Suprapubic skin (tissue), 4 donors: ENCODE data around the gene EBNA1BP2. TPM values are rescaled to one million over a fixed set of nuclear protein-coding genes. Genes with fewer than 3 reads are reported as not detected.

Experiments used
- DNase-seq, 2 donors: peaks; one replicate each; pipeline ENCODE4 v3.0.0-alpha.2; 2019; ENCODE audit warnings: low spot score in 2 of 2
- H3K27ac ChIP-seq: fragments of 200-600 bp; sonication (generic); one replicate; pipeline ENCODE4 v1.5.1; 2019
- H3K27me3 ChIP-seq: fragments of 200-600 bp; sonication (generic); one replicate; pipeline ENCODE4 v1.5.1; 2019
- H3K36me3 ChIP-seq: fragments of 200-600 bp; sonication (generic); one replicate; pipeline ENCODE4 v1.5.1; 2019
- H3K4me1 ChIP-seq: fragments of 200-600 bp; sonication (generic); one replicate; pipeline ENCODE4 v1.5.1; 2019
- H3K4me3 ChIP-seq: fragments of 200-600 bp; sonication (generic); one replicate; pipeline ENCODE4 v1.5.1; 2019; ENCODE audit warnings: mild to moderate bottlenecking
- H3K9me3 ChIP-seq: fragments of 200-600 bp; sonication (generic); one replicate; pipeline ENCODE4 v1.5.1; 2019
- EP300 ChIP-seq: sonication (generic); formaldehyde crosslinking; IDR thresholded peaks from one replicate; pipeline ENCODE4 v1.6.1; 2017; ENCODE audit warnings: antibody characterized with exemption
- POLR2A ChIP-seq, 2 donors: fragments of 450-650 bp; IDR thresholded peaks; one replicate each; pipeline ENCODE4 v1.6.1; 2017; ENCODE audit warnings: antibody characterized with exemption in 2 of 2, mild to moderate bottlenecking in 2 of 2, moderate library complexity in 2 of 2
- POLR2AphosphoS5 ChIP-seq, 3 donors: sonication (generic); formaldehyde crosslinking; IDR thresholded peaks; one replicate each; pipeline ENCODE4 v1.6.1; 2017; ENCODE audit warnings: antibody characterized with exemption in 3 of 3
- WGBS: methylation state at CpG from one replicate; pipeline ENCODE4 v1.1.5; 2018; 5-methylcytosine and 5-hydroxymethylcytosine counted together
- total RNA-seq, 4 donors: library from RNA; depleted of rRNA; stranded (reverse); fragments of >200 nt; gene quantifications; one replicate each; pipeline ENCODE4 v1.1.0, GENCODE V29; 2016
- TF ChIP-seq, protein P1 (sequence below), 2 donors: fragments of 200-600 bp in 1 of 2; fragments of 450-650 bp in 1 of 2; sonication (generic) in 1 of 2; IDR thresholded peaks; one replicate each; pipeline ENCODE4 v1.5.1; 2016 to 2019; ENCODE audit warnings: antibody characterized with exemption in 2 of 2, mild to moderate bottlenecking in 1 of 2, moderate library complexity in 1 of 2

EBNA1BP2 gene
- total RNA-seq, 4 donors from 2014 or later: 34.7 to 67.0 (median 56.4) TPM

DNA sequence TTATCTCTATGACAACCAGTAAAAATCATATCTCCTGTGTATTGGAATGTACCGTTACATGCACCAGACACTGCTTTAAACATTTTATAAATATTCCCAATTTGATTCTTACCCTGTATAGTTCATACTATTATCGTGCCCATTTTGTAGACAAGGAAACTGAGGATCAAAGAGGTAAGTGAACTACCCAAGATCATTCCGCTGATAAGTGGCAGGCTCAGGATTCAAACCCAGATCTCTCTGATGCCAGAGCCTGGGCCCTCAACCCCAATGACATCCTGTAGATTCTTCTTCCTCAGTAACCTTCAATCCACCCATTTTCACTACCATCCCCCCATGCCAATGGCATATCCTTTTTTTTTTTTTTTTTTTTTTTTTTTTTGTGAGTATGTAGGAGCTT lies 12.3 kb upstream of the EBNA1BP2 start:
- Histone ChIP-seq H3K27me3 (no peaks in the 10 kb centered on the region), H3K27ac (no peak overlapping the region), H3K4me3 (no peak overlapping the region), H3K9me3 (no peaks in the 10 kb centered on the region), H3K4me1 (no peaks in the 10 kb centered on the region), H3K36me3 (no peaks in the 10 kb centered on the region)
- no peak for DNase-seq
- 94% methylated on average over 3 of the region's 3 CpGs for WGBS
- TF ChIP-seq POLR2AphosphoS5 (IDR thresholded peaks at IDR 0.05) (no peak), EP300 (no peak), POLR2A (IDR thresholded peaks at IDR 0.05) (no peak)
- TF ChIP-seq, protein P1, sequence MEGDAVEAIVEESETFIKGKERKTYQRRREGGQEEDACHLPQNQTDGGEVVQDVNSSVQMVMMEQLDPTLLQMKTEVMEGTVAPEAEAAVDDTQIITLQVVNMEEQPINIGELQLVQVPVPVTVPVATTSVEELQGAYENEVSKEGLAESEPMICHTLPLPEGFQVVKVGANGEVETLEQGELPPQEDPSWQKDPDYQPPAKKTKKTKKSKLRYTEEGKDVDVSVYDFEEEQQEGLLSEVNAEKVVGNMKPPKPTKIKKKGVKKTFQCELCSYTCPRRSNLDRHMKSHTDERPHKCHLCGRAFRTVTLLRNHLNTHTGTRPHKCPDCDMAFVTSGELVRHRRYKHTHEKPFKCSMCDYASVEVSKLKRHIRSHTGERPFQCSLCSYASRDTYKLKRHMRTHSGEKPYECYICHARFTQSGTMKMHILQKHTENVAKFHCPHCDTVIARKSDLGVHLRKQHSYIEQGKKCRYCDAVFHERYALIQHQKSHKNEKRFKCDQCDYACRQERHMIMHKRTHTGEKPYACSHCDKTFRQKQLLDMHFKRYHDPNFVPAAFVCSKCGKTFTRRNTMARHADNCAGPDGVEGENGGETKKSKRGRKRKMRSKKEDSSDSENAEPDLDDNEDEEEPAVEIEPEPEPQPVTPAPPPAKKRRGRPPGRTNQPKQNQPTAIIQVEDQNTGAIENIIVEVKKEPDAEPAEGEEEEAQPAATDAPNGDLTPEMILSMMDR (IDR thresholded peaks at IDR 0.05): no peak

- WGBS: 61% methylated on average over 4 of the region's 4 CpGs
- no peaks in the 10 kb centered on the region for H3K36me3 ChIP-seq
- no peak for DNase-seq
Observed at GRCh38 chr1:43177691-43178090, 5.6 kb upstream of the EBNA1BP2 start.

DNA sequence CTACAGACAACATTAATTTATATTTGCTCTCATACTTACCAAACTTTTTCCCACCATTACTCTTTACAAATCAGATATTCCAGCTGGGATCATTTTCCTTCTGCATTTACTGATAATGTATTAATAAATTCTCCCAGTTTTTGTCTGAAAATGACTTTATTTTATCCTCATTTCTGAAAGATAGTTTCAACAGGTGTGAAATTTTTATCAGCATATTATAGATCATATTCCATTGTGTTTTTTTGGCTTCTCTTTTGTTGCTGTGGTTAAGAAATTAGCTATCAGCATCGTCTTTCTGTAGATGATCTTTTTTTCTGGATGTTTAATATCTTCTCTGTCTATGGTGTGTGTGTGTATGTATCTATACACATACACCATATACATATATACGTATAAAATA lies 2.8 kb upstream of the EBNA1BP2 start:
- H3K4me1 ChIP-seq: peaks cover 20% of the 10 kb centered on the region
- H3K4me3 ChIP-seq: no peak overlapping the region
- 88% methylated on average over 2 of the region's 2 CpGs for WGBS
- no peak for DNase-seq
- TF ChIP-seq EP300: no peak
- no peak for TF ChIP-seq POLR2A (IDR thresholded peaks at IDR 0.05)
- TF ChIP-seq POLR2AphosphoS5 (IDR thresholded peaks at IDR 0.05): no peak
- TF ChIP-seq, protein P1 (IDR thresholded peaks at IDR 0.05): no peak
- peaks cover 8% of the 10 kb centered on the region for H3K36me3 ChIP-seq
- peaks cover 15% of the 10 kb centered on the region for H3K27me3 ChIP-seq
- H3K27ac ChIP-seq: no peak overlapping the region
- no peaks in the 10 kb centered on the region for H3K9me3 ChIP-seq

More at GRCh38 chr1:43177691-43178090, 5.6 kb upstream of the EBNA1BP2 start:
- Histone ChIP-seq H3K9me3 (no peaks in the 10 kb centered on the region), H3K27ac (no peak overlapping the region), H3K4me3 (no peak overlapping the region), H3K27me3 (peaks cover 15% of the 10 kb centered on the region), H3K4me1 (peaks cover 4% of the 10 kb centered on the region)
- TF ChIP-seq EP300 (no peak), POLR2AphosphoS5 (IDR thresholded peaks at IDR 0.05) (no peak), POLR2A (IDR thresholded peaks at IDR 0.05) (no peak)
- TF ChIP-seq, protein P1 (IDR thresholded peaks at IDR 0.05): no peak

DNA sequence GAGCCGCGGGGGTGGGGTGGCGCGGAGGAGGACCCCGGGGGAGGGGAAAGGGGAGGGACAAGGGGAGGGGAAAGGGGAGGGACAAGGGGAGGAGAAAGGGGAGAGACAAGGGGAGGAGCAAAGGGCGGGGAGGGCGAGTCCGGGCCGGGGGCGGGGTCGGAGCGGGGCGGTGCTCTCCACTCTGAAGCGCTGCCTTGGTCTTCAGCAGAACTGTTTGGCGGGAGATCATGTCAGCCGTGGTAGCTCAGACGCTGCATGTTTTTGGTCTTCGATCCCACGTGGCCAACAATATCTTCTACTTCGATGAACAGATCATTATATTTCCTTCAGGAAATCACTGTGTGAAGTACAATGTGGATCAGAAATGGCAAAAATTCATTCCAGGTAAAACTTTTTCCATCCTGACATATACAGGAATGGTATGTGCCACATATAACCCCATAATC lies 460 bp upstream of the EBNA1BP2 start:
- H3K4me3 ChIP-seq: peak overlapping the region; percentile 96
- no peaks in the 10 kb centered on the region for H3K9me3 ChIP-seq
- peaks cover 20% of the 10 kb centered on the region for H3K4me1 ChIP-seq
- H3K27ac ChIP-seq: peak overlapping the region; percentile 9
- TF ChIP-seq POLR2AphosphoS5 (IDR thresholded peaks at IDR 0.05) (no peak), EP300 (no peak), POLR2A (IDR thresholded peaks at IDR 0.05) (no peak)
- TF ChIP-seq, protein P1 (IDR thresholded peaks at IDR 0.05): no peak
- H3K36me3 ChIP-seq: peaks cover 32% of the 10 kb centered on the region
- peaks cover 13% of the 10 kb centered on the region for H3K27me3 ChIP-seq
- 5% methylated on average over 18 of the region's 20 CpGs for WGBS
- DNase-seq: peak; percentile 89 to 92

GRCh38 chr1:43171312-43171875 lies 696 bp downstream of the EBNA1BP2 start:
- H3K27me3 ChIP-seq: peaks cover 4% of the 10 kb centered on the region
- TF ChIP-seq EP300 (no peak), POLR2A (IDR thresholded peaks at IDR 0.05) (no peak), POLR2AphosphoS5 (IDR thresholded peaks at IDR 0.05) (no peak)
- TF ChIP-seq, protein P1 (IDR thresholded peaks at IDR 0.05): no peak
- peak overlapping the region; percentile 96 for H3K4me3 ChIP-seq
- H3K36me3 ChIP-seq: peaks cover 43% of the 10 kb centered on the region
- H3K27ac ChIP-seq: peak overlapping the region; percentile 9
- DNase-seq: no peak
- peaks cover 20% of the 10 kb centered on the region for H3K4me1 ChIP-seq
- 20% methylated on average over 17 of the region's 17 CpGs for WGBS
- no peaks in the 10 kb centered on the region for H3K9me3 ChIP-seq
